HL-60/S4 treated with phorbol 12-myristate 13-acetate at 8.2 ng/mL for 4 days and 3 days (cell line): ENCODE measurements around the gene CAPN15.

ENCODE experiments used
- in situ Hi-C: fragments of 300-500 bp; cut with MboI; formaldehyde crosslinking; loops from 2 replicates; pipeline ENCODE4 v1.15.0; 2022; ENCODE audit warnings: low sequenced_read_pairs

The CAPN15 gene

GRCh38 chr16:524274-525040 lies 3.1 kb upstream of the CAPN15 start:
- in situ Hi-C loops = no loop called here

DNA sequence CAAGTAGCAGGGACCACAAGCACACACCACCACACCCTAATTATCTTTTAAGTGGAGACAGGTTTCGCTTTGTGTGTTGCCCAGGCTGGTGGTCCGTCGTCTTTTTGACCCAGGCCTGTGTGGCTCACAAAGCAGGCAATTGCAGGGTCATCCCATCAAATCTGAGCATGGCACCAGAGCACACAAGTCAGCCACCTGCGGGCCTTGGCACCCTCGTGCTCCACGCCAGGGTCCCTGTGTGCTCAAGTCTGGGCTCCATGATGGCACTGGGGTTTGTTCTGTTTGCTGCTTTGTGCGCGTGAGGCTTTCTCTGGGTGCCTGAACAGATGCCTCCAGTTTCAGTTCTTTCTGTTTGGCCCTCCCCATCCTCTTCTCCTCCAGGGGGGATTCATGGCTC lies 2.4 kb upstream of the CAPN15 start:
- in situ Hi-C loops = no loop called here

DNA sequence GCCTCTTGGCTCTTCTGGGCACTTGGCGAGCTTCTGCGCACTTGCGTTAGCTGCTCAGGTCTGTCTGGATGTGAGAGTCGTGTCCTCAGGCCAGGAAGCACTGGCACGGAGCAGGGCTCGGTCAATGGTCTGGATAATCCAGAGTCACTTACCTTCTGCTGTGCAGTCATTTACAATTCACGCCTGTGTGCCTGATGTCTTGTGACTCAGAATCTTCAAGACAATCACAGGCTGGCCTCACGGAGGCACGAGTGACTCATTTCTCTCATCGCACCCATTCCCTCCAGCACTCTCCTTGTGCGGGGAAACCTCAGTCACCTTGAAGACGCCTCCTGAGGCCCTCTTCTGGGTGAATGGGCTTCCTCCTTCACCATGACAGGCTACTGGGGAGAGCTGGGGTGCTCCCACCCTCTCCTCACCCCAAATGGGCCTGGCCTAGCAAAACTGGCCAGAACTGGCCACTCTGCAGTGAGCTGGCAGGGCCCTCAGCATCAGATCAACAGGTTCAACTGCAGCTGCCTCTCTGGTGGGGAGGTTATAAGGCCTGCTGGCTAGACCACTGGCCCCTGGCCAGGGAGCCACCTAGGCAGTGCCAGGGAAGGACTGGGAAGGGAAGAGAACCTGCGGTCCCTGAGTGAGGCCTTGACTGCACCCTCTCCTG lies 1.9 kb upstream of the CAPN15 start:
- in situ Hi-C loops = no loop called here

DNA sequence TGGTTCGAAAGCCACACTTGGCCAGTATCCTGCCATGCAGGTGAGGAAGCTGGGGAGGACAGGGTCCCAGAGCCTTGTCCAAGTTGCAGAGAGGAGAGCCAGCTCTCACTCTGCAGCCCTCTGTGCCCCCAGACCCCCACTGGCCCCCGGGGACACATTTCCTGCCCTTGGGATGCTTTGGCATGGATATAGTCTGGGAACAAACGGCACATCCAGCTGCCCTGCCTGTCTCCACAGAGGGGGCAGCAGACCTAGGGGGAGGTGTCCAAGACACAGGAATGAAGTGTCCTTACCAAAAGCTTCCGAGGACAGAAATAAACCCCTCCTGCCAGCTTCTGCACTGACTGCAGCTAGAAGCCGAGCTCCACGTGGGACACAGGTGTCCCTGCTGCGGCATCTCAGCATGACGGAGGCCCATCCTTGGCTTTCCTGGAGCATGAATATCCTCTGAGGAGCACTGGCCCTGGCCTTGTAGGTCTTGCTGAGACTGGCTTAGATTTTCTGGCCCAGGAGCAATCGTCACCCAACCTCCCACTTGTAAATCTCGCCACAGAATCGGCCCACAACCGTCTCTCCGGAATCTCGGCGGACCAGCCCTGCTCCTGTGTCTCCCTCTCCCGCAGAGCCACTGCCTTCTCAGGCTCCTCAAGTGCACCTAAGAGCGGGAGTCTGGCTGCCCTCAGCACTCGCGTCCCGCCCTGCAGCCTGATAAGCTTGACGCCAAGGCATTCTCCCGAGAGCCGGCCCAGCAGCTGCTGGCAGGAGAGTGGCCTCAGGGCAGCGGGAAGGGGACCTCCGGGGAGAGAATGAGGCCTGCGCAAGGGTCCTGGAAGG lies 1.1 kb upstream of the CAPN15 start:
- in situ Hi-C loops = no loop called here

DNA sequence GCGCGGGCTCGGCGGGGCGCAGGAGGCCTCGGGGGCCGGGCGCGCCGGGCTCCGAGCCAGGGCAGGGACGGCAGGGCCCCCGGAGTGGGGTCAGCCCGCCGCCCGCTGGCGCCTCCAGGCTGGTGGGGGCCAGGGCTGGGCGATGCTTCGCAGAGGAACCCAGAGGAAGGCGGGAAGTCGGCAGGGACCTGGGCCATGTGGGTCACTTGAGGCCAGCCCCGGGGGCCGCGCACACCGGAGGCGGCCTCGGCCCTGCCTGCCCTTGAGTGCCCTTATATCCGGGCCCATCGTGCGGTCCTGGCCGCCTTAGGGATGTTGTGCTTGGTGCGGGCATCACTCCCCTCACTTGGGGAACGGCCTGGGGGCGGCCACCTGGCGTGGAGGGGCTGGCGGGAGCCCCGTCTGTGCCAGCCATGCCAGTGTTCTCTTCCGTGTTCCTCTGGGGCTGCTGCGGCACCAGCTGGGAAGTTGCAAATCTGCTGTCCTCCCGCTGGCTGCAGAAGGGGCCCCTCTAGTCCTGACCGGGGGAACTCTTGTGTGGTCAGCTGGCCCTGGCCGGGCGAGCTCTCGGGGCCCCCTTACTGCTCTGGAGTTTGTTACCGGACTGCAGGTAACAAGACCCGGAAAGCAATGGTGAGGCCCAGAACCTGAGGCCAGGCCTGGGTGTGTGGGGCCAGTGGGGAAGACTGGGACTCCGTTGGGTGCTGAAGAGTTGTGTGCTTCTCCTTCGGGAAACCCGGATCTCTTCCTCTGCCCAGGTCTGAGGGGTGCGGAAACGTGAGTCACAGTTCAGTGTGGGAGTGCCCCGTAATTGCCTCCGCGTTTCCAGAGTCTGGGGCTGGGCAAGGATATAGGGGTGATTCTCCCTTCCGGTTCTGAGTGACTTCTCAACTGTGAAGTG lies 849 bp downstream of the CAPN15 start:
- in situ Hi-C loops = no loop called here

DNA sequence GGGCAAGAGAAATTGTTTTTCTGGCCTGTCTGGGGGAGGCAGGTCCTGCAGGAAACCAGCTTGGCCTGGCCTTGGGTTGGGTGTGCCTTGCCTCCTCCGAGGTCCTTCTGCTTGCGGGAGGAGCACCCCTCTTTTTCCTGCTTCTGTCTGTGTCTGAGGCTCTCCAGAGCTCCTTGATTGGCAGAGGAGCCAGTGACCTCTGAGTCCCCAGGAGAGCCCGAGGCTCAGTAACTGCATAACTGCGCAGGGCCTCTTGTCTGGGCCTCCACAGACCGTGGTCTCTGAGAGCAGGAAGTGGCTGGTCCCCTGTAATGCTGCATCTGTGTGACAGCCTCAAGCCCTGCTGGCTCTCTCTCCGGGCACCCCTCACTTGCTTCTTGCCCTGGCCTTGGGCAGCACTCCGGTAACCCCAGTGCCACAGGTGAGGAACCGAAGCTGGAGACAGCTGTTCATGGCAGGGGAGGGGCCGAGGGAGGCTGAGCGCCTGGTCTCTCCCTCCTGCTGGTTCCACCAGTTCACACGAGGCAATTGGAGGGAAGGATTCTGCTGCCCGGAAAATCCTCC lies 1.6 kb downstream of the CAPN15 start:
- in situ Hi-C loops = no loop called here

DNA sequence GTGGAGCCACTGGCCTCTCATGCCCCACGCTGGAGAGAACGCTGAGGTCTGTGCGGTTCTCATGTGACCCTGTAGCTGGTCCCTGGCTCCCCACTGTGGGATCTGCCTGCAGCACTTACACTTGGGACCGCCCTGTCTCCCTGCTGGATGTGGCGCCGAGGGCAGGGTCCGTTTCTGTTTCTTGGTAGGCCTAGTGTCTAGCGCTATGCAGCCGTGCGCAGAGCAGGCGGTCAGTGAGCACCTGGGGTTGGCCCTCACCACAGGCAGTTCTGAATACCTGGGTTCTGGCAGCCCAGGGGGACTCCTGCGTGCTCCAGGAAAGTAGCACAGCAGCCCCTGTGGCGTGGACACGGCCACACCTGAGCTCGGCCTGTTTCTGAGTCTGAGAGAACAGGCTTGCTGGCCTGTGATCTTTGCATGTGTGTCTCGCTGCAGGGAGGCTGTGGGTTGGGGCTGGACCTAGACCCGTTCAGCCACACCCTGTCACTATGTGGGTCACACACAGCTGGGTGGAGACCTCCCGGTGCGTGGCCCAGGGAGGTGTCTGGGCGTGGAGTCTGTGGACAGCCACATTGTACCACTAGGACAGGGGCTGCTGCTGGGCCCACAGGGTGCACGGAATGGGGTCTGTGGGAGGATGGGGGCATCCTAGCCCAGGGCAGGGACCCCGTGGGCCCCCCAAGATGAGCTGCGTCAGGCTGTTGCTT lies 2.8 kb downstream of the CAPN15 start:
- in situ Hi-C loops = no loop called here

DNA sequence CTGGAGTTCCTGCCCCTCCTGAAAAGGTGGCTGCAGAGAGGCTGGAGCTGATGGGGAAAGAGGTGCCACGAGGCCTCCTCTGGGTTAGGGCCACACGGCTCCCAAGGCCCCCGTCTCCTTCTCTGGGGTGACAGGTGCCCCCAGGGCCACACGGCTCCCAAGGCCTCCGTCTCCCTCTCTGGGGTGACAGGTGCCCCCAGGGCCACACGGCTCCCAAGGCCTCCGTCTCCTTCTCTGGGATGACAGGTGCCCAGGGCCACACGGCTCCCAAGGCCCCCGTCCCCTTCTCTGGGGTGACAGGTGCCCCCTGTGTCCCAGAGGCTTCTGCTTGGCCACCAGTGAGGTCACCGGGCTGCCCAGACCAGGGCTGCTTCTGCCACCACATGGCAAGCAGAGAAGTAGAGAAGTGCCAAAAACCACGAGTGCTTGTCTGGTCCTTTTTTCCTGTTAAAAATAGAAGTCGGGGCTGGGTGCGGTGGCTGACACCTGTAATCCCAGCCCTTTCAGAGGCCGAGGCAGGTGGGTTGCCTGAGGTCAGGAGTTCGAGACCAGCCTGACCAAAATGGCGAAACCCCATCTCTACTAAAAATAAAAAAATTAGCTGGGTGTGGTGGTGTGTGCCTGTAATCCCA lies 4.1 kb downstream of the CAPN15 start:
- in situ Hi-C loops = no loop called here

DNA sequence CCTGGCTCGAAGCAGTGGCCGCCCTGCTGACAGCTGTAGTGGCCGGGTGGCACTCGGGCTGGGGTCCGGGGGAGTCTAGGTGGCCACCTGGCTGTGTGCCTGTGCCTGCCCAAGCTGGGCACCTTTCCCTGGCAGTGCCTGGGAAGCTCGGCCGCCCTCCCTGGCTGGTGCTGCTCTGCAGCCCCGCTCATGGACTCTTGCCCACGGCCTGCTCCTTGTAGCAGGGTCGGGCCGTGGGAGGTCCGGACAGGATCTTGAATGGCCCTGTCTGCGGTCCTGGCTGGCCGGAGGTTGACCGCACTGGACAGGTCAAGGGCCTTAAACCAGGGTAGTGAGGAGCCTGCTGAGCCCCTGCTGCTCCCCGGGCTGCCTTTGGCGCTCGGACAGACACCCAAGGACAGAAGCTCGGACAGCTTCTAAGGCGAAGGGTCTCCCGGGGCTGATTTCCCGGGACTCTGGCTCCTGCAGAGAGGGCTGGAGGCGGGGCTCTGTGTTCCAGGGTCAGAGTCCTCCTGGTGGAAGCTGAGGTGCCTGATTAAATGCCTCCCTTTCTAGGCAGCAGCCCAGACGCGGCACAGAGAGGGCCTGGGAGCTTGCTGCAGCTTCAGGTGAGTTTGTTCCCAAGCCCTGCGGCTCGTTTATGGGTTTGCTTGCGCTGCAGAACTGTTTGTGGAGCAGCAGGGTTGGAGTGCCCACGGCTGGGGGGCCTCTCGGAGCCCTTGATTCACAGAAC lies 6.0 kb downstream of the CAPN15 start:
- in situ Hi-C loops = no loop called here

DNA sequence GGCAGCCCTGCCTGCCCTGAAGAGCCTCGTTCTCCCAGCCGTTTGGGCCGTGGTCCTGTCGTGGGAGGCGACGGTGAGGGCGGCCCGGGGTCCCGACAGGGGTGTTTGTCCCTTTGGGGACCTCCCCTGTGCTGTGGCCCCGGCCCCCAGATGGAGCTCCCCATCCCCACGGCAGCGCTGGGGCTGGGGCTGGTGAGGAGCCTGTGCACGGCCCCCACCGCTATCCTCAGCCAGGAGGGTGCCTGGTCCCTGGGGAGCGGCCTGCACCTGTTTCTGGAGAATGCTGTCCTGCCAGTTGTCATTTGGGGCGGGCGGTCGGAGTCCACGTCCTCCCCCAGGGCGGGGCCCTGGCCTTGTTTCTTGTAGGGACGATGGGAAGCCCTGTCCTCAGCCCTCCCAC lies 6.6 kb downstream of the CAPN15 start:
- in situ Hi-C loops = no loop called here

DNA sequence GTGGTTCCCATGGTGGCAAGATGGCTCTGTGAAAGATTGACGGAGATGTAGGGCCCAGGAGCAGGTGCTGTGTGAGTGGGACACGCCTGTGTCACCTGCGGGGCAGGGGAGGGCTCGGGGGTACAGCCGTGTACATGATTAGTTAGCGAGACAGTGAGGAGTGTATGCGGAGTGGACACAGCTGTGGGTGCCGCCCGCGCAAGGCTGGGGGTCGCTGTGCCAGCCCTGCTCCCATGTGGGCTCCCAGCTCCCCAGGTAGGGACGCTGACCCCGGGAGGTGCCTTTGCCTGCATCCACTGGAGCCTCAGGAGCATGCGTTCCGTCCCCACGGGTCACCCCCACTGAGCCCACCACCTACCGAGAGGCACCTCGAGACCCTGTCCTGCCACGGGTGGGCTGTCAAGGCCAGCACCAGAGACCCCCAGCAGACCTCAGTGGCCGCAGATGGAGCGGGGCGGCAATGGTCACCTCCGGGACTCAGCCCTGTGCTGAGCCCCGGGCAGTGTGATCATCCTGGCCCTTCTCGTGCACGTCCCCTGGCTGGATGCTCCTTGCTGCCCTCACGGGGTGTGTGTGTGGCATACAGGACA lies 7.4 kb downstream of the CAPN15 start:
- in situ Hi-C loops = no loop called here

DNA sequence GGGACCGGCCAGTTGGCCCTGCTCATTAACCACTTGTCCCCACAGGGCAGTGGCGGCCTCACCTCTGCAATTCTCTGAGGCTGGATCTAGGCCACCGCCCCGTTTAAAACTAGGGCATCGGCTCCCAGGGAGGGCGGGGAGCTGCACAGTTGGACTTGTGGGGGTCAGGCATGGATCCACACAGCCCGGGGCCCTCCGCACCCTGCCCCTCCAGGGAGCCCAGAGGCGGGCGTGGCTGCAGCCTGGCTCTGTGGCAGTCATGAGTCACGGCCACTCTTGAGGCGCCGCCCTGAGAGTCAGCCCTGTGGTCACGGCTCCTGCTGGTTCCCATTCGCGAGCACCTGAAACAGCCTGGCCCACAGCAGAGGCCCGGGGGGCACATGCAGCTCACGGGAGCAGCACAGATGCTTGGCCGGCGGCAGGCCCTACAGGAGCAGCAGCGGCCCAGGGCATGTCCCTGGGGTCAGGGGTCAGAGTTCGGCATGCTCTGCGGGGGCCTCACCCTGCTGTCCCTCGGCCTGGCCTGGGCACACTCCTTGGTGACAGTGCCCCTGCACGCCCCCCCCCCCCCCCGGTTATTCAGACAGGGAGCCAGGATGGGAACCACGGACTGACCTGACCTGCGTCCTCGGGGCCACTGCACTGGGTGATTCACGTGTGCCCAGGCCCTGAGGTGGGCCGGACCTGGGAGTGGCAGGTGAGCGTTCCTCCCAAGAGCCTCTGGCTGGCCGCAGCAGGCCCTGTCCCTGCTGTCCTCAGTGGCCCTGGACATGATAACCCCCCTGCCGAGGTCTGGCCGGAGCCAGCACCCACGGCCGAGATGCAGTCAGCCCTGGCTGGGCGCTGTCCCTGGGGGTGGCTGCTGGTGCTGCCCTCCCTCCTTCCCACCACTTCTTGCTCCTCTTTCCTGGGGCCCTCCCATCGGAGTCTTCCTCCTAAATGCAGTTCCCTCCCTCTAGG lies 8.2 kb downstream of the CAPN15 start:
- in situ Hi-C loops = no loop called here

DNA sequence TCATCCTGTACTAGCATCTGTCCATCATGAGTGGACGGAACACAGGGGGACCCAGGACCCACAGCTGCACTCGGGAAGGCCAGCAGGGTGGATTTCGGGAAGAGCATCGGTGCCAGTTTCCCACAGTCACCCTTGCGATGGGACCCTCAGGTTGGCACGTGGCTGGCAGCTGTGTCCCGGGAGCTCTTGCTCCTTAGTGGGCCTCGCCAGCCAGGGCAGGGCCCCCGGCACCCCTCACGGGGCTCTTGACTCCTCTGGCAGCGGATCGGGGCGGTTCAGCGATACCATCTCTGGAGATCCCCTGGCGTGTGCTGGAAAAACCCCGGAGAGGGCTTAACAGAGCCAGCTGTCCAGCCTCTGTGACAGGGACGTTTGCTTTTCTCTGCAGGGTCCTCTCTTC lies 9.2 kb downstream of the CAPN15 start:
- in situ Hi-C loops = no loop called here

- in situ Hi-C loops = no loop called here
These were observed 10.2 kb downstream of the CAPN15 start for GRCh38 chr16:537415-538335.

DNA sequence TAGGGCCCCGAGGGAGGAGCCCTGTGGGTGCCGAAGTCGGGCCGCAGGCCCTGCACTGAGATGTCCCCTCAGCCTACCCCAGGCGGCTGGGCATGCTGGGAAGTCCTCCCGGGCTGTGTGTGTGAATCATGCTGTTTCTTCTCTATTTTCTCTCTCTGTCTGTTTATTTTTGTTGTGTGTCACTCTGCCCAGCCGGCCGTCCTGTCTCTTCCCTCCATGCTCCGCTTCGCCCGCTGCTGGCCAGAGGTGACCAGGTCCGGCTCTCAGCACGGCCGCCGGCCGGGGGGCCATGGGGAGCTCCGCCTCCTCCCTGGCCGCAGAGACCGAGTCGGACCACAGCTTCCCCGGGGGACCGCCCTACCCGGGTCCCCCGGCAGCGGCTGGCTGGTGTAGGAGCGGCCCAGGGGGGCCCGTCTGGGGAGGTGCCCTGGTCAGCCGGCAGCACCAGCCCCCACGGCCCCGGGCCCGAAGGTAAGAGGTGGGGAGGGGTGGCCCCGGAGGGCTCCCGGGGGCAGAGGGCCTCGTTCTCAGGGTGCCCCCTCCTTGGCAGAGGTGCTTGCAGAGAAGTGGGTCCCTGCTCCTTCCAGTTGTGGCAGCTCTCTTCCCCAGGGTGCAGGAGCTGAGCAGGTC lies 12.5 kb downstream of the CAPN15 start:
- in situ Hi-C loops = no loop called here
